Neuronal stem cell (in vitro differentiated cells): ENCODE measurements around the gene EPAS1.
A peak's percentile ranks its signal among the peaks of the same experiment; 100 is the strongest.

Experiments
- DNase-seq: peaks from one replicate; pipeline ENCODE4 v3.0.0-alpha.2; 2013; ENCODE audit warnings: low spot score
- H2AFZ ChIP-seq: one replicate; pipeline ENCODE4 v1.6.1; 2013; ENCODE audit warnings: mild to moderate bottlenecking, low read length, inconsistent platforms
- H2AK5ac ChIP-seq: 2 replicates; pipeline ENCODE4 v1.6.1; 2013; ENCODE audit warnings: low read depth, mild to moderate bottlenecking, inconsistent platforms, low read length, moderate library complexity, mixed read lengths
- H2BK120ac ChIP-seq: 2 replicates; pipeline ENCODE4 v1.6.1; 2013; ENCODE audit warnings: low read depth, mild to moderate bottlenecking, inconsistent platforms, low read length, moderate library complexity, mixed read lengths
- H2BK12ac ChIP-seq: one replicate; pipeline ENCODE4 v1.6.1; 2013; ENCODE audit warnings: low read length, inconsistent platforms
- H2BK15ac ChIP-seq: 2 replicates; pipeline ENCODE4 v1.6.1; 2013; ENCODE audit warnings: mild to moderate bottlenecking, low read length, inconsistent platforms, mixed read lengths
- H2BK5ac ChIP-seq: one replicate; pipeline ENCODE4 v1.6.1; 2013; ENCODE audit warnings: inconsistent platforms, mild to moderate bottlenecking, low read length, moderate library complexity
- H3K14ac ChIP-seq: one replicate; pipeline ENCODE4 v1.6.1; 2013; ENCODE audit warnings: low read length, inconsistent platforms
- H3K18ac ChIP-seq: 2 replicates; pipeline ENCODE4 v1.6.1; 2013; ENCODE audit warnings: low read length, inconsistent platforms
- H3K23ac ChIP-seq: 2 replicates; pipeline ENCODE4 v1.6.1; 2013; ENCODE audit warnings: low read depth, mild to moderate bottlenecking, mixed read lengths, low read length, inconsistent platforms; ENCODE audit not compliant: poor library complexity
- H3K27ac ChIP-seq: replicated peaks from 3 replicates; pipeline ENCODE4 v1.5.1; 2013; ENCODE audit warnings: low read length, inconsistent platforms
- H3K27me3 ChIP-seq, 3 experiments: 2 replicates each; pipeline ENCODE4 v1.6.1; 2013; ENCODE audit warnings: low read length in 3 of 3, mild to moderate bottlenecking in 2 of 3, inconsistent platforms in 1 of 3, low read depth in 1 of 3, mixed read lengths in 1 of 3, moderate library complexity in 1 of 3; ENCODE audit not compliant: control insufficient read depth in 3 of 3, insufficient read depth in 3 of 3
- H3K36me3 ChIP-seq, 2 donors: replicated peaks in 1 of 2; 2 replicates each; pipeline ENCODE4 v1.6.1; 2013; ENCODE audit warnings: low read length in 2 of 2; ENCODE audit not compliant: control insufficient read depth in 2 of 2, insufficient read depth in 2 of 2
- H3K4ac ChIP-seq: 2 replicates; pipeline ENCODE4 v1.6.1; 2013; ENCODE audit warnings: inconsistent platforms, mild to moderate bottlenecking, low read length, moderate library complexity
- H3K4me1 ChIP-seq, 2 donors: 1 replicate in 1 of 2; 2 replicates in 1 of 2; pipeline ENCODE4 v1.6.1; 2013; ENCODE audit warnings: low read length in 2 of 2, low read depth in 1 of 2; ENCODE audit not compliant: control insufficient read depth in 2 of 2, insufficient read depth in 1 of 2
- H3K4me2 ChIP-seq: one replicate; pipeline ENCODE4 v1.6.1; 2013; ENCODE audit warnings: mild to moderate bottlenecking, low read length, inconsistent platforms; ENCODE audit not compliant: insufficient read depth, poor library complexity, severe bottlenecking
- H3K4me3 ChIP-seq, 2 donors: 2 replicates each; pipeline ENCODE4 v1.5.1; 2013; ENCODE audit warnings: low read length in 2 of 2, mild to moderate bottlenecking in 2 of 2, inconsistent platforms in 1 of 2, moderate library complexity in 1 of 2
- H3K79me1 ChIP-seq: one replicate; pipeline ENCODE4 v1.6.1; 2013; ENCODE audit warnings: low read depth, mild to moderate bottlenecking, inconsistent platforms, low read length, moderate library complexity
- H3K9ac ChIP-seq: one replicate; pipeline ENCODE4 v1.6.1; 2013; ENCODE audit warnings: mild to moderate bottlenecking, low read depth, low read length, inconsistent platforms; ENCODE audit not compliant: poor library complexity
- H3K9me3 ChIP-seq, 2 donors: replicated peaks in 1 of 2; 2 replicates each; pipeline versions ENCODE3 to v1.6.1; 2013; ENCODE audit warnings: low read length in 2 of 2, mild to moderate bottlenecking in 2 of 2, inconsistent platforms in 1 of 2, low read depth in 1 of 2, mixed read lengths in 1 of 2, moderate library complexity in 1 of 2; ENCODE audit not compliant: control insufficient read depth in 2 of 2, insufficient read depth in 1 of 2
- H4K8ac ChIP-seq: one replicate; pipeline ENCODE4 v1.6.1; 2013; ENCODE audit warnings: low read depth, mild to moderate bottlenecking, inconsistent platforms, low read length, moderate library complexity
- H4K91ac ChIP-seq: one replicate; pipeline ENCODE4 v1.6.1; 2013; ENCODE audit warnings: low read length, low read depth, mild to moderate bottlenecking, inconsistent platforms; ENCODE audit not compliant: poor library complexity
- WGBS, 2 donors: extraction: QIAGEN DNeasy Blood & Tissue Kit; methylation state at CpG; one replicate each; pipeline ENCODE4 v1.1.7; 2013; ENCODE audit warnings: missing lambda C conversion rate in 2 of 2, mixed read lengths in 1 of 2; ENCODE audit not compliant: insufficient read length in 2 of 2, insufficient replicate concordance in 1 of 2; ENCODE audit errors: extremely low coverage in 2 of 2; 5-methylcytosine and 5-hydroxymethylcytosine counted together

EPAS1 gene

DNA sequence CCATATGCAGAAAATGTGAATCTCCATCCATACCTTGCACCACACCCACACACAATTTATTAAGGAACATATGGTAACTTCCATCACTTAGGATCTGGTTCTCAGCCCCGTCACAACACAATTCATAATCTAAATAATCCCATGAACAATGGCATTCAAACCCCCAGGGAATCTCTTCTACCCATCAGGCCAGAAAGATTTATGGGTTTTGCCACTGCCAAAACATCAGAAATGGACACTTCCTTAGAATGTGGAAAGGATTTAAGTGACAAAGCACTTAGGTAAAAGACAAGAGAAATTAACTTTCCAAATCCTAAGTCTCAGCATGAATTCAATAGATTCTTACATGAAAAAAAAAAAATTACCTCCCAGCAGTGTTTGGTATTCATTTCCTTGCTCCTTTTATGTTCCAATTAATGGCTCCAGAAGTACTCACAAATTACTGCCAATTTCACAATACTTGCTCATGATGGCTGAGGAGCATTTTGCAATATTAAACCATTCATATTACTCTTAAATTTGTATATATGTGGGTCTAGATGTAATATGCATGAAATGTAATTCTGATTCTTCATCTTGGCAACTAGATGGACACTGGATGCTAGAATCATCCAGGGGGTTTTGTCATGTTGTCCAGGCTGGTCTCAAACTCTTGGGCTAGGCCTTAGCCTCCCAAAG is 125.6 kb downstream of the EPAS1 start:
- Histone ChIP-seq H3K79me1 (no peaks in the 10 kb centered on the region), H2BK12ac (no peak overlapping the region)
- DNase-seq, result no peak

DNA sequence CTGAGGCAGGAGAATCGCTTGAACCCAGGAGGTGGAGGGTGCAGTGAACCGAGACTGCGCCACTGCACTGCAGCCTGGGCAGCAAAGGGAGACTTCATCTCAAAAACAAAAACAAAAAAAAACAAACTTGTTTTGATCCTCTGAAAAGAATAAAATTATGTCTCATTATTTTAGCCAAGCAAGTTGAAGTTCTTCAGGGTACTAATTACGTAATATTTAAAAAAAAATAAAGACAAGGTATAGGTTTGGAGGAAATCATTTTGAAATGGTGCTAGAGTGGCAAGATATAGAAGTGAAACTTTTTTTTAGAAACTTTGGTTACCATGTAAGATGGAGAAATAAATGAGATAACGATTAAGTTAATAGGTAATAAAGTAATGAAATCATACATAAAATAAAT is 127.7 kb downstream of the EPAS1 start:
- no peak overlapping the region for H3K4me2 ChIP-seq
- no peak overlapping the region for H3K27ac ChIP-seq
- H2BK5ac ChIP-seq, result no peak overlapping the region
- H3K14ac ChIP-seq, result no peak overlapping the region
- H3K4me3 ChIP-seq, result no peak overlapping the region
- H2AFZ ChIP-seq, result no peak overlapping the region
- no peak overlapping the region for H2BK12ac ChIP-seq
- H3K4me1 ChIP-seq, result no peaks in the 10 kb centered on the region
- no peaks in the 10 kb centered on the region for H3K9me3 ChIP-seq
- H3K18ac ChIP-seq, result no peak overlapping the region
- no peaks in the 10 kb centered on the region for H3K27me3 ChIP-seq
- no peak overlapping the region for H2AK5ac ChIP-seq
- WGBS, 2 donors, result 100% methylated on average over 1 of the region's 5 CpGs; no CpG with 5 or more reads in 1 of the 2 donors
- H2BK120ac ChIP-seq, result no peak overlapping the region
- H3K9ac ChIP-seq, result no peak overlapping the region
- no peak overlapping the region for H3K4ac ChIP-seq
- no peak overlapping the region for H4K91ac ChIP-seq
- no peaks in the 10 kb centered on the region for H3K36me3 ChIP-seq
- no peak overlapping the region for H4K8ac ChIP-seq
- no peak overlapping the region for H2BK15ac ChIP-seq
- no peaks in the 10 kb centered on the region for H3K79me1 ChIP-seq
- DNase-seq, result no peak
- H3K23ac ChIP-seq, result no peak overlapping the region

More for the DNA sequence above, 125.6 kb downstream of the EPAS1 start:
- H3K4me1 ChIP-seq, result no peaks in the 10 kb centered on the region
- H2AFZ ChIP-seq, result no peak overlapping the region
- H3K27ac ChIP-seq, result no peak overlapping the region
- H3K9me3 ChIP-seq, result no peaks in the 10 kb centered on the region
- no peak overlapping the region for H3K9ac ChIP-seq
- no peak overlapping the region for H3K4me3 ChIP-seq
- H2AK5ac ChIP-seq, result no peak overlapping the region
- no peak overlapping the region for H2BK15ac ChIP-seq
- no peak overlapping the region for H3K14ac ChIP-seq
- H3K4ac ChIP-seq, result no peak overlapping the region
- no peak overlapping the region for H4K8ac ChIP-seq
- no peak overlapping the region for H2BK5ac ChIP-seq
- no peak overlapping the region for H3K4me2 ChIP-seq
- no peaks in the 10 kb centered on the region for H3K36me3 ChIP-seq
- H2BK120ac ChIP-seq, result no peak overlapping the region
- no peak overlapping the region for H4K91ac ChIP-seq
- H3K23ac ChIP-seq, result no peak overlapping the region
- no CpG with 5 or more reads among the region's 1 CpG for WGBS, 2 donors
- no peaks in the 10 kb centered on the region for H3K27me3 ChIP-seq
- no peak overlapping the region for H3K18ac ChIP-seq

DNA sequence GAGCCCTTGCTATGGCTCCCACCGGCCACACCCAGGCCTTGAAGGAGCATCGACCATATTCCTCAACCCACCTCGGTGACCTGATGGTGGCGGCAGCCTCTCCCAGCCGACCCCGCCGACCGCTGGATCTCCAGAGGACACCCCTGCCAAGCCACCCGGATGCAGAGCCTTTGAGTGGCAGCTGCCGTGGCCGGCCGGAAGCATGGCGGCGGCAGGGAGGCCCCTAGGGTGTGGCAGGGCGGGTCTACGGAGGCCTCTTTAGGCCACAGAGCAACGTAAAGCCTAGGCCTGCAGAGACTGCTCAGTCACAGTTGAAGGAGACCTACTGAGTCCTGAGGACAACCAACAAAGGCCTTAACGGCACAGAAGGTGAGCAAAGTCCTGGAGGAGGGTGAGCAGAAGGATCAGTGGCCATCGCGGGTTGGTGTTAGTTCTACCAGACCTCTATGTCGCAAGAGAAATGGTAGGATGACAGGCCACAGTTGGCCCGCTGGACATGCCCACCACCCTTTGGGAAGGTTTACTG is 131.8 kb downstream of the EPAS1 start:
- Histone ChIP-seq H3K36me3 (no peaks in the 10 kb centered on the region), H3K27me3 (no peaks in the 10 kb centered on the region), H4K8ac (peak overlapping the region; percentile 43), H3K18ac (peak overlapping the region; percentile 80), H2BK12ac (no peak overlapping the region), H2AK5ac (no peak overlapping the region), H3K9ac (no peak overlapping the region), H3K23ac (peak overlapping the region; percentile 55), H3K4me2 (no peak overlapping the region), H3K9me3 (no peaks in the 10 kb centered on the region), H2AFZ (no peak overlapping the region), H2BK15ac (no peak overlapping the region), H3K4ac (no peak overlapping the region), H2BK5ac (no peak overlapping the region), H3K14ac (no peak overlapping the region), H4K91ac (peak overlapping the region; percentile 24), H2BK120ac (no peak overlapping the region), H3K4me1 (no peaks in the 10 kb centered on the region), H3K4me3 (no peak overlapping the region), H3K27ac (peak overlapping the region; percentile 20), H3K79me1 (no peaks in the 10 kb centered on the region)
- no CpG with 5 or more reads among the region's 22 CpGs for WGBS, 2 donors
- DNase-seq, result no peak

DNA sequence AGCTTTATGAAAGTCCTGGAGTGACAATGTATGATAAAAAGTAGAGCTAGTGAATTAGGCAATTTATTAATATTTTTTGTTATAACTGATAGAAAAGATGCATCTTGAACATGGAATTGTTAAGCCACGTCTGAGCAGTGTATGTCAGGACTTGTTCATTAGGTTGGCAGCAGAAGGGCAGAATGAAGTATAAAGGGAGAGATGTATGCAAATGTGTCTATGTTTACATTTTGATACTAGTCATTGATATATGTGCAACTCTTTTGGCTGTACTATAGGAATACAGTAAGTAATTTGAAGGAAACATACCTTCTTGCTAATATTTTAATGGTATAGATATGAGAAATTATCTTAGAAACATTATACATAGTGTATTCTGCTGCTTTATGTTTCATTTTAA is 133.2 kb downstream of the EPAS1 start:
- peaks cover 0 to 2% of the 10 kb centered on the region in 2 donors for H3K4me1 ChIP-seq
- DNase-seq, result no peak
- no CpG with 5 or more reads among the region's 1 CpG for WGBS, 2 donors
- H3K9ac ChIP-seq, result no peak overlapping the region
- H2AFZ ChIP-seq, result no peak overlapping the region
- H2BK12ac ChIP-seq, result no peak overlapping the region
- H3K4me2 ChIP-seq, result no peak overlapping the region
- no peak overlapping the region for H4K8ac ChIP-seq
- H2BK15ac ChIP-seq, result no peak overlapping the region
- no peak overlapping the region for H3K23ac ChIP-seq
- no peaks in the 10 kb centered on the region for H3K79me1 ChIP-seq
- no peak overlapping the region for H3K4me3 ChIP-seq
- H3K18ac ChIP-seq, result no peak overlapping the region
- no peak overlapping the region for H2AK5ac ChIP-seq
- H3K4ac ChIP-seq, result no peak overlapping the region
- no peaks in the 10 kb centered on the region for H3K27me3 ChIP-seq
- H3K36me3 ChIP-seq, result no peaks in the 10 kb centered on the region
- H4K91ac ChIP-seq, result no peak overlapping the region
- H3K27ac ChIP-seq, result no peak overlapping the region
- no peaks in the 10 kb centered on the region for H3K9me3 ChIP-seq
- no peak overlapping the region for H3K14ac ChIP-seq
- H2BK5ac ChIP-seq, result no peak overlapping the region
- no peak overlapping the region for H2BK120ac ChIP-seq
